Right hindlimb (tissue), 1 donor: Measurements from ENCODE around the gene MAP3K9.
"Not testable (repeated sequence)": the region's sequence is repeated elsewhere in the genome, so short reads cannot be mapped to it uniquely, and the experiment has no call there.

Source experiments
- DNase-seq: peaks from one replicate; pipeline ENCODE4 v3.0.0-alpha.2; 2018

Gene MAP3K9

DNA sequence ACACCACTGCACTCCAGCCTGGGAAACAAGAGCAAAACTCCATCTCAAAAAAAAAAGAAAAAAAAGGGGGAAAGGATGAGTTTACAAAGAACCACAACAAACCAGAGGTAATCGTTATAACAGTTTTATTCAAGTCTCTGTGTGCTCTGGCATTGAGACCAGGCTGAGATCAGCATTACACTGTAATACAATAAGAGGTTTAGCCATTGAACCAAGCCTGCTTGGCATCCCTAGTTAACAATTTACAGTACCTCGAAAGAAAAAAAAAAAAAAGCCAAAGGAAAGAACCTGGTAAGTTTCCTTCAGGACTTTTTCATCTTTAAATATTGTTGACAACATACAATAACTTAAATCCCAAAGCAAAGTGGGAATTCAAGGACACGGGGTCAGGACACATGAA lies 86.9 kb downstream of the MAP3K9 start:
- DNase-seq: no peak

GRCh38 chr14:70721542-70721941 lies 87.8 kb downstream of the MAP3K9 start:
- no peak for DNase-seq

- no peak for DNase-seq
These were observed 90.8 kb downstream of the MAP3K9 start for GRCh38 chr14:70718383-70719118.

GRCh38 chr14:70716958-70717357 lies 92.4 kb downstream of the MAP3K9 start:
- DNase-seq: no peak

GRCh38 chr14:70716483-70716882 lies 92.8 kb downstream of the MAP3K9 start:
- no peak for DNase-seq

GRCh38 chr14:70714055-70714550 lies 95.2 kb downstream of the MAP3K9 start:
- peak; percentile 42 for DNase-seq

DNA sequence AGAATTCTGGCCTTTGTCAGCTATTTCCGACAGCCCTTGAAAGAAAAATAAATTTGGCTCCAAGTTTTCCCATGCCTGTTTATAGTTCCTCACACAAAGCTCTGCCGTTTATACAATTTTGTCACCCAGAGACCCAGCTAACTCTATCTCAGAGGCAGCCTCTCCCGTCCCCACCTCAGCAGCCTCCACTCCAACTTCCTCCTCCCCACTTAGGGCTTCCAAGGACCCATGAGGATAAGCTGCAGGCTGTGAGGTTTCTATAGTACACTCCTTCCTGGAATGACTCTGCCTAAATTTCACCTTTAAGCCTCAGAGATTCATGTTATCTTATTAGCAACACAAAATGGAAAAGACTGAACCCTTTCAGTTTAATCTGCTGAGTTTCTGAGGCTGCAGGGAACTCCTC lies 95.8 kb downstream of the MAP3K9 start:
- DNase-seq: no peak

- no peak for DNase-seq
These were observed 96.2 kb downstream of the MAP3K9 start for GRCh38 chr14:70713096-70713495.

- DNase-seq: no peak
These were observed 97.9 kb downstream of the MAP3K9 start for GRCh38 chr14:70711451-70711850.

DNA sequence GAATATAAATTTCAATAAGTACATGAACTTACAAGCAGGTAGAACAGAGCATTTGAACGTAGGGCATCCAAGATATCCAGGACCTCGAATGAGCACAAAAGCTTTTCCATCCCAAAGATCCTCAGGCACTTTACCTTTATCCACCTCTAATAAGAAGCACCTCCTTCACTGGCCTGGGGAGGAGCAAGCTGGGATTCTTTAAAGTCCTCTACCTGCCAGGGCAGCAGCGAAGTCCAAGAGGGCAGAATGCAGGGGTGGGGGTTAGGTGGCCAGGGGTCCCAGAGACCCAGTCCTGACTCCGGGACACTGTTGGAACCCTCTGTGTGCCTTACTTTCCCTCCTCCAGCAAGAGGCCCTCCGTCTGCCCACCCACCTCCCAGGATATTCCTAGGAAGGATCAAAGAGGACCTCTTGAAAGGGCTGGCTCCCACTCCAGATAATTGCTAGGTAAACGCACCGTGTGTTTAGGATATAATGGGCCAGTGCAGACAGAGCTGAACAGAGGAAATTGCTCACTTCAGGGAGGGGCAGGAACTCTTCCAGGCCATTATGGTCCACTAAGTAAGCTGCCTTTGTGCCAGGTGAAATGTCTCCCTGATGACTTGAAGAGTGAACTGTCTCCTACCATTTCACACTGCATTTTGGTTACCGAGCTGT lies 99.5 kb downstream of the MAP3K9 start:
- DNase-seq: no peak

- no peak for DNase-seq
These were observed 100.4 kb downstream of the MAP3K9 start for GRCh38 chr14:70708717-70709570.

- DNase-seq: no peak
These were observed 101.9 kb downstream of the MAP3K9 start for GRCh38 chr14:70707138-70708038.

DNA sequence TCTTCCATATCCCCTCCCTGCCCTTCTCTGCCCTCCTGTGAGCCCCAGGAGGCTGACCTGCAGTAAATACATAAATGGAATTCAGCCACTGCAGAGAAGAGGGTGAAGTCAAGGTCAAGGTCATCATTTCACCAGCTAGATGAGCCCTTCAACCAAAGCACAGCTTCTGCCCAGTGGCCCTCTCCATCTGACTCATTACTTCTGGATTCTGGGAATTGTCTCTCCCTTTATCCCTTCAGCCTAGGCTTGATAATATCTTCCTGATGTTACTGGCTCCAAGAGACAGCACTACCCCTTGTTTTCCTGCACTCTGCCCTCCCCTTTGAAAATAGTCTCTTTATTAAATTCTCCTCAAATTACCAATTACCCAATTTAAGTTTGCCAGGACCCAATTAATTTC lies 103.1 kb downstream of the MAP3K9 start:
- no peak for DNase-seq

GRCh38 chr14:70704960-70705359 lies 104.4 kb downstream of the MAP3K9 start:
- no peak for DNase-seq

- not testable (repeated sequence) for DNase-seq
These were observed 105.6 kb downstream of the MAP3K9 start for GRCh38 chr14:70703621-70704168.

GRCh38 chr14:70702161-70702560 lies 107.2 kb downstream of the MAP3K9 start:
- DNase-seq: no peak

- DNase-seq: no peak
These were observed 107.7 kb downstream of the MAP3K9 start for GRCh38 chr14:70701610-70702009.

DNA sequence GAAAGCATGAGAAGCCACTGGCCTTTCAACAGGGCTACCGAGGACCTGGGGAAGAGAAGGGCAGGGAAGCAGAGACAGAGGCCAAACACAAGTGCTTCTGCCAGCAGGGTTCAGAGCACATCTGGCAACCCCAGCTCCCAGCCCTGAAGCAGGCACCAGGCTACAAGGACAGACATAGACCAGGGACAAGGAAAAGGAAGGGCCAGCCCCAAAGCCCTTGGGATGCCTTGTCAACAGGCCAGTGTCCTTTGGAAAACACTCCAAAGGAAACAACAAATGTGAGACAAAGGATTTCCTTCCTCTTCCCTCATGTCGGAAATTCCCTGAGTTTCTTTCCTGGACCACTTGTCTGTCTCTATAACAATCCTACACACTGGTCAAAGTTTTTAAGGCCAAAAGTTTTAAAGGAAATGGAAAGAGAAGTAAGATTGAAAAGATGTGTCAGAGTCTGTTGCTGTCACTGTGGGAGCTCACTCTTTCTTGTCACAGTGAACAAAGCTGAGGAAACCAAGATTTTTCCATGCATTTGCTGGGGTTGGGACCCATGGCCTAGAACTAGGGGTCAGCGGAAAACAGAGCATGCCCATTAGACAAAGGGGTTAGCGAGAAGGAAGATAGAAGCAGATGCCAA lies 108.2 kb downstream of the MAP3K9 start:
- DNase-seq: no peak

DNA sequence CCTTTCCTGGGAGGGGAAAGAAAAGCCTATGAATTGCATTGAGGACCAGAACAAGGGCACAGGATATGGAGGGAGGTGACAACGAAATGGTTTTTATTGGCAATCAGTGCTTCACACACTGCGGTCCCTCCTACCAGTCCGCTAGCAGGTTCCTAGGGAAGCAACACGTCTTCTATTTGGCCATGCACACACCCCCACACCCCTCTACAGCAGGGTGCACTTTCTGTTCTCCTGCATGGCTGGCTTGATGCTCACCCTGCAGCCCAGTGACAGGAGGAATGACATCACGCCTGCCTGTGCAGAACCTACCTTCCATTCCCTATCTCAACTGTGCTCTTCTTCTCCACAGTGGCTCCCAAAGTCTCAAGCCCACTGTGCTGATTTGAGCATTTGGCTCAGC lies 109.7 kb downstream of the MAP3K9 start:
- no peak for DNase-seq

- DNase-seq: no peak
These were observed 111.0 kb downstream of the MAP3K9 start for GRCh38 chr14:70698288-70698687.

DNA sequence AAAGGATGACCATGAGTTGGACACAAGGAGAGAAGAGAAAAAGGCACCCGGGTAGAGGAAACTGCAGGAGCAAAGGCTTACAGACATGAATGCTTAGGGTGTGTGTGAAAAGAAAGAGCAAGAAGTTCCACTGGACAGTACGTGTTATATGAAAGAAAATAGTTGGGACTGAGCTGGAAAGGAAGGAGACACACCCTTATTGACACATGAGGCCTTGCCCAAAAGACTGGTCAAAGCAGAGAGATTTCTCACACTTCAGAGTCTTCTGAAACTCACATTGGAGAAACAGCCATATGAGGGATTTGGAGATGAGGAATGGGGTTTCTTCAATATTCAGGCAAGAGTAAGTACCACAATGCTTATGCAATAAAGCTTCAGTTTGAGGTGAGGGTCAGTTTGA lies 111.6 kb downstream of the MAP3K9 start:
- no peak for DNase-seq

DNA sequence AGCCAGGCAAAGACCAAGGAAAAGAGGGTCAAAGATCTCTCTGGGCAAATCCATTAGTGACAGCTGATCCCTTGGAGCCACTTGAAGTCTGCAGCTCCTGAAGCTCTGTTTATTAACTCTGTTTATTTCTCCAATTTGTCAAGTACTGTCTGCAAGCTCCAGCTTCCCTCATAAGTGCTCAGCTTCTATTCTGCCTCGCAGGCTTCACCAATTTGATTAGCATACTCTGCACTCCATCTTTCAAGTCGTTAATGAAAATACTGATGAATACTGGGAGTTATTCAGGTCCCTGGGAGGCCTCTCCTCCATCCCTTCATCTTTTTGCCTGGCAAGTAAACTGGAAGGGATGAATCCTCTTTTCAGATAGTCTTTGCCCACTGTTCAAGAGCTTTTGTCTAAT lies 113.3 kb downstream of the MAP3K9 start:
- DNase-seq: no peak
